Endothelial cell of umbilical vein (primary cell): ENCODE results near the gene LRFN2. TPM values are rescaled to one million over a fixed set of nuclear protein-coding genes. Genes with fewer than 3 reads are reported as not detected.

Source experiments
- BruUV-seq: library from RNA; stranded (reverse); fragments of 400-500 nt; replicated peaks from 2 replicates; lab custom pipeline; 2021; lab: Mats Ljungman, UMichigan
- CTCF ChIA-PET: fragments of 300-600, 350-600 bp; sonication (Branson Sonifier 250); formaldehyde crosslinking; loops from one replicate; lab custom pipeline; 2021; ENCODE audit warnings: antibody characterized with exemption, inconsistent platforms; lab: Charles Lee
- POLR2A ChIA-PET: fragments of 300-600, 350-600 bp; sonication (Branson Sonifier 250); formaldehyde crosslinking; loops from one replicate; lab custom pipeline; 2021; ENCODE audit warnings: antibody characterized with exemption, inconsistent platforms; lab: Charles Lee
- DNase-seq: peaks from one replicate; pipeline ENCODE4 v3.0.0-alpha.2; 2011; ENCODE audit warnings: low read depth, low spot score
- FAIRE-seq: peaks from 2 replicates; lab custom pipeline; 2011; peaks lifted over from hg19 to GRCh38; lab: Jason Lieb, UNC
- H2AFZ ChIP-seq: 2 replicates; pipeline ENCODE4 v1.6.0; 2012; ENCODE audit warnings: low read depth, low read length, control low read depth, inconsistent platforms
- H3K27ac ChIP-seq: 2 replicates; pipeline ENCODE4 v1.5.1; 2011; ENCODE audit warnings: low read depth, mild to moderate bottlenecking, control low read depth, low read length, moderate library complexity; ENCODE audit not compliant: insufficient read depth
- H3K27me3 ChIP-seq, 2 experiments: 2 replicates each; pipeline versions ENCODE4 v1.6.0 to v1.6.1; 2011; ENCODE audit warnings: low read length in 2 of 2, mixed read lengths in 1 of 2; ENCODE audit not compliant: control insufficient read depth in 2 of 2, insufficient read depth in 2 of 2
- H3K36me3 ChIP-seq, 2 experiments: 2 replicates in 1 of 2; 3 replicates in 1 of 2; pipeline ENCODE4 v1.5.1; 2011; ENCODE audit warnings: low read length in 2 of 2, mild to moderate bottlenecking in 1 of 2, moderate library complexity in 1 of 2; ENCODE audit not compliant: control insufficient read depth in 2 of 2, insufficient read depth in 2 of 2; ENCODE audit errors: extremely low read depth in 1 of 2
- H3K4me1 ChIP-seq: 3 replicates; pipeline ENCODE4 v1.5.1; 2011; ENCODE audit warnings: mild to moderate bottlenecking, low read length; ENCODE audit not compliant: control insufficient read depth, insufficient read depth; ENCODE audit errors: extremely low read depth
- H3K4me2 ChIP-seq: 2 replicates; pipeline ENCODE4 v1.6.1; 2011; ENCODE audit warnings: low read length, control low read depth, mixed read lengths; ENCODE audit not compliant: insufficient read depth
- H3K4me3 ChIP-seq, 3 experiments: fragments of 200-600 bp in 1 of 3; sonication (generic), shearing (Covaris generic) in 1 of 3; replicated peaks in 1 of 3; 2 replicates each; pipeline ENCODE4 v1.5.1; 2011 to 2016; ENCODE audit warnings: control low read depth in 3 of 3, low read length in 3 of 3, mild to moderate bottlenecking in 2 of 3, inconsistent platforms in 1 of 3, low read depth in 1 of 3, moderate library complexity in 1 of 3; ENCODE audit not compliant: insufficient read depth in 1 of 3
- H3K79me2 ChIP-seq: 2 replicates; pipeline ENCODE4 v1.6.0; 2012; ENCODE audit warnings: low read length, inconsistent platforms; ENCODE audit not compliant: control insufficient read depth, insufficient read depth
- H3K9ac ChIP-seq: replicated peaks from 2 replicates; pipeline ENCODE3; 2011; ENCODE audit warnings: low read length, control low read depth; ENCODE audit not compliant: insufficient read depth; ENCODE audit errors: extremely low read depth
- H3K9me1 ChIP-seq: replicated peaks from 3 replicates; pipeline ENCODE4 v1.6.0; 2011; ENCODE audit warnings: mild to moderate bottlenecking, low read length; ENCODE audit not compliant: control insufficient read depth, insufficient read depth; ENCODE audit errors: extremely low read depth
- H3K9me3 ChIP-seq: replicated peaks from 2 replicates; pipeline ENCODE4 v1.5.1; 2012; ENCODE audit warnings: low read length, inconsistent platforms; ENCODE audit not compliant: control insufficient read depth, insufficient read depth
- H4K20me1 ChIP-seq: replicated peaks from 2 replicates; pipeline ENCODE3; 2011; ENCODE audit warnings: mild to moderate bottlenecking, low read length; ENCODE audit not compliant: control insufficient read depth, insufficient read depth; ENCODE audit errors: extremely low read depth
- CTCF ChIP-seq, 2 donors: IDR thresholded peaks; 1 replicate in 1 of 2; 2 replicates in 1 of 2; pipeline ENCODE4 v1.5.1; 2011; ENCODE audit warnings: low read length in 2 of 2, mild to moderate bottlenecking in 2 of 2, moderate library complexity in 2 of 2, control low read depth in 1 of 2, inconsistent platforms in 1 of 2, low read depth in 1 of 2; ENCODE audit not compliant: insufficient read depth in 1 of 2; ENCODE audit errors: extremely low read depth in 1 of 2
- EZH2 ChIP-seq: IDR thresholded peaks from 2 replicates; pipeline ENCODE4 v1.6.1; 2012; ENCODE audit warnings: borderline replicate concordance, low read depth, mild to moderate bottlenecking, moderate library complexity, low read length, inconsistent platforms; ENCODE audit not compliant: severe bottlenecking
- FOS ChIP-seq: IDR thresholded peaks from 2 replicates; pipeline ENCODE4 v1.6.1; 2011; ENCODE audit warnings: mild to moderate bottlenecking, low read length, moderate library complexity, borderline replicate concordance; ENCODE audit not compliant: insufficient read depth
- GATA2 ChIP-seq: IDR thresholded peaks from 2 replicates; pipeline ENCODE4 v1.7.0; 2011; ENCODE audit warnings: low read depth, mild to moderate bottlenecking, moderate library complexity, mixed read lengths, low read length; ENCODE audit not compliant: insufficient read length, insufficient read depth
- JUN ChIP-seq: IDR thresholded peaks from 2 replicates; pipeline ENCODE4 v1.6.1; 2011; ENCODE audit warnings: borderline replicate concordance, low read depth; ENCODE audit not compliant: insufficient read length, insufficient read depth
- MAX ChIP-seq: IDR thresholded peaks from 2 replicates; pipeline ENCODE4 v1.6.1; 2011; ENCODE audit not compliant: insufficient read depth, insufficient read length
- MYC ChIP-seq: IDR thresholded peaks from one replicate; pipeline ENCODE4 v1.6.1; 2011; ENCODE audit warnings: mild to moderate bottlenecking, low read depth, low read length
- POLR2A ChIP-seq: IDR thresholded peaks from 2 replicates; pipeline ENCODE4 v1.6.1; 2012; ENCODE audit warnings: low read depth, mild to moderate bottlenecking, control low read depth, low read length
- POLR2AphosphoS5 ChIP-seq: IDR thresholded peaks from 2 replicates; pipeline ENCODE4 v1.6.1; 2012; ENCODE audit warnings: low read depth, mild to moderate bottlenecking, control low read depth, low read length, moderate library complexity; ENCODE audit not compliant: insufficient read depth
- dilution Hi-C: fragments of 300-500 bp; cut with MboI; formaldehyde crosslinking; loops from one replicate; pipeline ENCODE4 v1.15.0; 2019; ENCODE audit warnings: low sequenced_read_pairs; ENCODE audit not compliant: extremely low pct_ligation_motif_present
- intact Hi-C: fragments of 100-400 bp; cut with micrococcal nuclease; formaldehyde crosslinking; loops from one replicate; pipeline ENCODE4 v1.10.0; 2022
- polyA plus RNA-seq, 4 experiments: library from polyadenylated mRNA; depleted of rRNA in 3 of 4; stranded (reverse) in 3 of 4; unstranded in 1 of 4; fragments of >200 nt; gene quantifications; 2 replicates each; pipeline versions ENCODE4 v1.2.1 to v1.2.3, GENCODE V29; 2011 to 2012; ENCODE audit warnings: missing spikeins in 1 of 4
- total RNA-seq: library from RNA; stranded (reverse); gene quantifications from 2 replicates; pipeline ENCODE4 v1.2.3, GENCODE V29; 2021

Gene LRFN2
- total and polyA plus RNA-seq, 2 donors (not counting 3 experiments of a cell fraction or from before 2014, with no cell fraction given): not detected

GRCh38 chr6:40477246-40478126 lies 109.7 kb downstream of the LRFN2 start:
- H3K4me2 ChIP-seq: no peak overlapping the region
- no peaks in the 10 kb centered on the region for H3K36me3 ChIP-seq
- dilution Hi-C loops (no loop called here), intact Hi-C loops (no loop called here)
- BruUV-seq: no TSS peak
- TF ChIP-seq MAX (no peak), EZH2 (no peak), CTCF (IDR thresholded peaks at IDR 0.05; ENCODE audit: extremely low read depth in 1 of 2, insufficient read depth in 1 of 2, low read depth in 1 of 2, low read length in 2 of 2) (no peak), POLR2A (no peak), JUN (no peak), FOS (no peak), GATA2 (no peak), POLR2AphosphoS5 (no peak), MYC (no peak)
- FAIRE-seq (no peak), DNase-seq (no peak)
- H4K20me1 ChIP-seq: no peaks in the 10 kb centered on the region
- no peak overlapping the region for H3K9ac ChIP-seq
- H2AFZ ChIP-seq: no peak overlapping the region
- no peak overlapping the region for H3K4me3 ChIP-seq
- POLR2A ChIA-PET: no interaction called here
- CTCF ChIA-PET: no interaction called here
- no peaks in the 10 kb centered on the region for H3K9me3 ChIP-seq
- H3K9me1 ChIP-seq: no peaks in the 10 kb centered on the region
- no peaks in the 10 kb centered on the region for H3K79me2 ChIP-seq
- H3K4me1 ChIP-seq: no peaks in the 10 kb centered on the region
- H3K27me3 ChIP-seq: no peaks in the 10 kb centered on the region
- no peak overlapping the region for H3K27ac ChIP-seq
